Activated naive CD4-positive, alpha-beta T cell treated with Interleukin-2 at 50 U/mL for 16 hours (primary cell): ENCODE data around the gene STMN1.
"Not testable (repeated sequence)": the region's sequence is repeated elsewhere in the genome, so short reads cannot be mapped to it uniquely, and the experiment has no call there.

Experiments
- DNase-seq: peaks from one replicate; pipeline ENCODE4 v3.0.0-alpha.2; 2020

The STMN1 gene

DNA sequence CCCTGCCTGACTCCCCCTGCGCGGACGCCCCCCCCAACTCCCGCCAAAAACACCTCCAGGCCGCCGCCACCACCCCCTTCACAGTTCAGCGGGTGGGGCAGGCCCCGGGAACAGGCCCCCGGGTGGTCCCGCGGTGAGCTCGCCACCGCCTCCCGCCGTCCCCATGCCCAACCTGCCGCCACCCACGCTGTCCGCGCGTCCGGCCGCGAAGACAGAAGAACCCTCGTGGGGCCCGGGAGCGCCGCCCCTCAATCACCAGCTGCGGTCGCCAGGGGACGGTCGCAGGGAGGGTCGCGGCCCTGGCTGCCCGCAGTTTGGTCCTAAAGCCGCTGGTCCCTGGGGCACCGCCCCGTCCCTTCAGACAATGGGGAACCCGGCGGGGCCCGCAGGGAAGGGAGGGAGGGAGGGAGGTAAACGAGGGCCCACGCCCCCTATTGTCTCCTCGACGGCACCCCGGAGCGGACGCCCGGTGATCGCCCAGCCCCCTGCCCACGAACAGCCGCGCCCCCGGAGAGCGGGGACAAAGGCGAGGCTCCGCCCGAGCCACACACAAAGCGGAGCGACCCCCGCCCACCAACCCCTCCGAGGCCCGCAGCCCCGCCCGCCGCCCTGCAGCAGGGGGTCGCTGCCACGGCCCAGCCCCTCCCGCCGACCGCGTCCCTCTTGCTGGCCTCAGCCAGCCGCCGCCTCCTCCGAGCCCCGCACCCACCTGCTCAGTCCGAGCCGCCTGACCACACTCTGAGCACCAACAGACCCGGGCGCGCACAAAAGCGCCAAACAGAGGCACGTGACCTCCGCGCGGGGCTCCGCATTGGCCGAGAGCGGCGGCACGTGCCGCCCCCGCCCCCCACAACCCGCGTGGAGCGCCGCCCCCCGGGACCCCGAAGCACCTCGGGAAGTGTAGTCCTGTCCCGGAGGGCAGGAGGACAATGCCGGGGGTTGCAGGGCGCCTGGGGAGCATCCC, at the start of gene STMN1:
STMN1 (minus strand) TSS at position 740 of the 964 bp plus-strand sequence. CDS start 1,743 bp downstream, outside the sequence.
- DNase-seq = peak; percentile 88

DNA sequence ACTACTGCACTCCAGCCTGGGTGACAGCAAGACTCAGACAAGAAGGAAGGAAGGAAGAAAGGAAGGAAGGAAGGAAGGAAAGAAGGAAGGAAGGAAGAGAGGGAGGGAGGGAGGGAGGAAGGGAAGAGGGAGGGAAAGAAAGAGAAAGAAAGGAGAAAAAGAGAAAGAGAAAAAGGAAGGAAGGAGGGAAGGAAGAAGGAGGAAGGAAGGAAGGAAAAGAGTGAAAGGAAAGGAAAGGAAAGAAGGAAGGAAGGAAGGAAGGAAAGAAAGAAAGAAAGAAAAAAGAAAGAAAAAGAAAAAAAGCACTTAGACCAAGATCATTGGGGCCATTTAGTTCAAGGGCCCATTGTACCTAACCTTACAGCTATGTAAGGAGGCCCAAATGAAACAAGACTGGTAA, 49.3 kb upstream of the STMN1 start:
- DNase-seq = no peak

- no peak for DNase-seq
Observed at GRCh38 chr1:25954282-25954938, 48.2 kb upstream of the STMN1 start.

GRCh38 chr1:25952841-25953401, 46.7 kb upstream of the STMN1 start:
- no peak for DNase-seq

- no peak for DNase-seq
Observed at GRCh38 chr1:25948641-25949040, 42.4 kb upstream of the STMN1 start.

DNA sequence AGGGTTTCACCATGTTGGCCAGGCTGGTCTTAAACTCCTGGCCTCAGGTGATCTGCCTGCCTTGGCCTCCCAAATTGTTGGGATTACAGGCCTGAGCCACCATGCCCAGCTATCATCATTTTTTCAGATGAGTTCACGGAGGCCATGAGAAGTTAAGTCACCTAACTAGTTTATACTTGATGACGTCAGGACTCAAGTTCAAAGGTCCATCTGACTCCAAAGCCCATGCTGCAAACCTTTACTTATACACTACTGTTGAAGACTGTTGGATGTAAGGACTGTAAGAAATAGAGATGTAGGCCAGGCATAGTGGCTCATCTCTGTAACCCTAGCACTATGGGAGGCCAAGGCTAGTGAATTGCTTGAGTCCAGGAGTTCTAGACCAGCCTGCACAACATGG, 40.8 kb upstream of the STMN1 start:
- DNase-seq = no peak

DNA sequence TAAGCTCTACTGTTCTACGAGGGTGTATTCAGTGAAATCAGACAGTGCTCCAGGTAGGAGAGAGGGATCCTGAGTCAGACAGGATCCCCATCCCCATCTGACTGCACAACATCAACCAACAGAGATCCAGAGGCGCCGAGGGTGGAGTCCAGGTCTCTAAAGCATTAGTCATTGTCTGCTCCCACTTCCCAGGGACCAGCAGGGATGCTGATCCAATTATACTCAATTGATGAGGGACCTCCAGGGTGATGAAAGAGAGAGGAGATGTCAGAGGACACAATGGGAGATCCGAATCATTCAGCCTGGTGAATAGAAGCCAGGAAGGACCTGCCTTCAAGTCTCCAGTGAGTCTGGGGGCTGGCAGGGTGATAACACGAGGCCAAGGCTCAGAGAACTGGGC, 39.5 kb upstream of the STMN1 start:
- DNase-seq = no peak

DNA sequence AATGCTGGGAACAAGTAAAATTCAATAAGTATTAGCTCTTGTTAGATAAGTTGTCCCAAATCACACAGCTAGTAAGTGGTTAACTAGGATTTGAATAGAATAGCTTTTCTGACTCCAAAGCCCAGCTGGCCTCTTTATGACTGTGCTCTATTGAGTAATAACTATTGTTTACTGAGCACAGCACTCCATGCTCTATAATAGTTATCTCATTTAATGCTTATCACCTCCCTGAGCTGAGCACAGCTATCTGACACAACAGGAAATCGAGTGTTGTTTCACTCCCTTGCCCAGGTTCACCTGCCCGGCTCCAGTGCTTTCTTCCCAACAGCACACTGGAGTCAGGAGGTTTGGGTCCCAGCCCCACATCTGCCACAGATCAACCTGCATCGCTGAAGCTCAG, 38.8 kb upstream of the STMN1 start:
- no peak for DNase-seq

DNA sequence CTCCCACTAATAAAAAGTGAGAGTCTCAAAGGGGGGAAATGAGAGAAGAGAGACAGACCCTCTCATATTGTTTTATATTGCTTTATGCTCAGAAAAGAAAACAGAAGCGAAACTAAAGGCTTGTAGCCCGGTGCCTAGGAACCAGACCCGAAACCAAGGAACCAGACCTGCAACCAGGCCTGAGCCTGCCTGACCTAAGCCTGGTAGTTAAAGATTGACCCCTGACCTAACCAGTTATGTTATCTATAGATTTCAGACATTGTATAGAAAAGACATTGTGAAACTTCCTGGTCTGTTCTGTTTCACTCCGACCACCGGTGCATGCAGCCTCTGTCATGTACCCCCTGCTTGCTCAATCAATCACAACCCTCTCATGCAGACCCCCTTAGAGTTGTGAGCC, 37.3 kb upstream of the STMN1 start:
- not testable (repeated sequence) for DNase-seq

GRCh38 chr1:25936947-25937346, 30.7 kb upstream of the STMN1 start:
- no peak for DNase-seq

DNA sequence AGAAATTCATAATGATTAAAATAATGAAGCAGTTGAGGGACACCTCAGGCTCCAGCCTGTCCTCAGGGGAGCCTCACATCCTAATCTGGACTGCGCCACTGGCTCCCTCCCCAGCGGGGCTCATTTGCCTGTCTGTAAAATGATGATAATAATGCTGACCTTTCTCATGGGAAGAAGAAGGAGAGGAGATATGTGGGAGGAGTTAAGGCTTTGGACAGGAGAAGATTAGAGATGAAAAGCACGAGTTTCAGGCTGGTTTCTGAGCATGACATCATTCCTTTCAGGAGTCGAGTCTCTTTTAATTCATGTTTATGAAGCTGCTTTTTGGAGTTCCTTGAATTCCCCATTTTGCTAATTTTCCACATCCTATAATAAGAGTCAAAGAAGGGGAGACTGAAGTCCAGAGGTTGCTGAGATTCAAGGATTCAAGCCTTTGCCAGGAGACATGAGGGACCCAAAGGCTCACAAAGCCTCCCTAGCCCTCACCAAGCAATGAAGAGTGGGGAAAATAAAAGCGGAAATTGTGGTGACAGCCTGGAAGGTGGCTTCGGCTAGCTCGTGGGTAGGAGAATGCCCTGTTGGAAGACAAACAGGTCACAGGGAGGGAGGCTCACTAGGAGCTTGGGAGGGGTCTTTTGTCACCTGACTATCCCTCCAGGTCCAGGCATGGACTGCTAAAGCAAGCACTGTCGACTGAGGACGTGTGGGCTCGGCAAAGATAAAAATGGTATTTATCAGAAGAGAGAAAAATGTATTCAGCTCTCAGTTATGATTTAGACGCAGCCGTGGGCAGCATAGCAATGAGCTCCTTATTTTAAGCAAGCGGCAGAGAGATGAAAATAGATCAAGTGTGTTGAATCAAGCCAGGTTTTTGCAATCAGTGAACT, 27.5 kb upstream of the STMN1 start:
- no peak for DNase-seq

GRCh38 chr1:25932811-25933400, 26.7 kb upstream of the STMN1 start:
- DNase-seq = not testable (repeated sequence)

DNA sequence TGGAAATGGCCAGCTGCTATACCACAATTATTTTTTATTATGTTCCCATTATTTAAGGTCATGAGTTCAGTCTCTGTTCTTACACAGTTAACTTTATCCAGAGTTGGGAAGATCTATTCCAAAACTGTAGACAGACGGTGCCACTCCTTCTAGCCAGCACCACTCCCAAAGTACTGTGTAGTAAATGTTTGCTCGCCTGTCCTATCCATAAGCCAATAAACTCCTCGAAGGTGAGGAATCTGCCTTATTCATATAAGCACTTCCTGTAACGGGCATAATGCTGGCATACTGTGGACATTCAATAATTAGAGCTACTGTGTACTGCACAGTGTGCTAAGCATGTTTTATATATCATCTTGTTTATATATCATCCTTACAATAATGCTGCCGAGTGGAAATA, 26.1 kb upstream of the STMN1 start:
- no peak for DNase-seq

DNA sequence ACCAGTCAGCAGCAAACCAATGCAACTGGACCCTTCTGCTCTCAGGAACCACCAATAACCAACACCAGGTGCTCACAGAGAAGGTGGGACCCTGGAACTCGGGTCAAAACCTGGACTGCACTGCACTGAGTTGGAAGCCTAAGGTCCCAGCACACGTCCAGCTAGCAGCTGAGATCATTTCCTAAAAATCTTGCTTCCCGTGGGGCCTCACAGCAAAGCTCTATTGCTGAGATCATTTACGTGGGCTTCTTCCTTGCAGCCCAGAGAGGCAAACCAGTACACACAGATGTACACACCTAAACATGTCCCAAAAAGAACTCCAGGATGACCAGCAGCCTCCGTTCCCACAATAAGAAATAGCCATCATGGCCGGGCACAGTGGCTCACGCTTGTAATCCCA, 22.8 kb upstream of the STMN1 start:
- no peak for DNase-seq

GRCh38 chr1:25927521-25928265, 21.5 kb upstream of the STMN1 start:
- DNase-seq = no peak

DNA sequence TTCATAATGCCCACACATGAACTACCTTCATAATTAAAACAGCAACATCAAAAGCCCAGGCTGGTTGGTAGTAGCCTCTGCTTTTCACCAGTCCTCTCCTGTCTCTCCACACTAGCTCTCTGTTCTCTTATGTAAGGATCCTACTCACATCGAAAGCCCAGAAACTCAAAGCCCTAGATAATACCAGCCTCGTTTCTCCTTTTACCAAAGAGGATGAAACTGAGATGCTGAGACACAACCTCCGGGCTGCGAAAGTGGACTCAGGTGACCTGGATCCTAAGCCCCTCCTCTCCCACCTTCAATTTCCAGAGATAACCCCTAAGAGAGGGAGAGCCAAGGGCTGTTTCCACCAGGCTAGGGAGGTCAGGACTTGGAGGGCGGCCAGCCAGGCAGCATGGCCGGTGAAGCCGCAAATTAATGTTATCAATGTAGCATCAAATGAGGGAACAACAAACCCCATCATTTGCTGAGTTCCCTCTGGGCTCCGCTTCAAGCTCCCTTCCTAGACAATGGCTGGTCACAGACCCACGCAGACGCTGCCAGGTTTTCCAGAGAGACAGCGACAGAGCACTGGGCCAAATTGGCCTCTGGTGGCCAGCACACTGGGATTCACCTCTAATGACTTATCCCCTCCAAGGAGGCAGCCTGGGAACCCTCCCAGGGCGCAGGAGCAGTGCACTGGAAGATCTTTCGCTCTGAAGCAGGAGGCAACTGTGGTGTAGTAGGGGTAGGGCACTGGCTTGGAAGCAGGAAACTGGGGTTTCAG, 20.7 kb upstream of the STMN1 start:
- no peak for DNase-seq

DNA sequence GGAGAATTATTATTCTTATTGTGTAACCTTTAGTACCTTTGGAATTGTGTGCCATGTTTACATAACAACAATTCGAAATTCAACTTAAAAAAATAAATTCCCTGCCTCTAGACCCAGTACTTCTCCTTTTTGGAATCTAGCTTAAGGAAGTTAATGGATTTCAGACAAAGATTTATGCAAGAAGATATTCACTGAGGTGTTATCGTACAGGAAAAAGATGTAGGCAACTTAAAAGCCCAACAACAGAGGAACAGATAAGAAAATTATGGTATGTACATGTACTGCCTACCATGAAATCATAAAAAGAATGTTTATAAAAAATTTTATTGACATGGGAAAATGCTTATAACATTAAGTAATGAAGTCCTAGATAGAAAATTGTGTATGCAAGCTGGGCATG, 18.2 kb upstream of the STMN1 start:
- no peak for DNase-seq

DNA sequence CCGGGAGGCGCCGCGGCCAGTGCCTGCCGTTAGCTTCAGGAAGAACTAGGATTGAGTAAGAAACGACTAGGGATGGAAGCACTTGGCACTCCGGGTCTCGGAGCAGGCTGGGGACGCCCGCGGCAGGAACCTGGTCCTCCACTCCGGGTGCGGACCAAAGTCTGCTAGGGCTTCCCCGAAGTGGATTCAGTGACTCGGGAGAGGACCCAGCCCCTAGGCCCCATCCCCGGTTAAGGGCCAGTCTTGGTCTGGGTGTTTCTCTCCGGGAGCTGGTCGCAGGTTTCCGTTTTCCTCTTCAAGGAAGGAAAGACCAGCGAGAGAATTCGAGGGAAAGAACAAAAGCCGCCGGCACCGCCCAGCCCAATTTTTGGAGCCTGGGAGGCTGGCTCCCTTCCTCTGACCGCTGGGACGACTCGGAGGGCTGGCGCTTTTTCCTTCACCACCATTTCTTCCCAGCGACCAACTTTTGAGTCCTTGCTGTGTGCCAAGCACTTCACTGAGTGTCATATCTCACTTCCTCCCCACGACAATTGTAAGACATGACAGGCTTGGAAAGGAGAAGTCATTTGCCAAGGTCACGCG, 16.8 kb upstream of the STMN1 start:
- no peak for DNase-seq

GRCh38 chr1:25922056-25922970, 16.1 kb upstream of the STMN1 start:
- DNase-seq = peak; percentile 45
